ENCODE data around the gene NPC1L1.

DNA sequence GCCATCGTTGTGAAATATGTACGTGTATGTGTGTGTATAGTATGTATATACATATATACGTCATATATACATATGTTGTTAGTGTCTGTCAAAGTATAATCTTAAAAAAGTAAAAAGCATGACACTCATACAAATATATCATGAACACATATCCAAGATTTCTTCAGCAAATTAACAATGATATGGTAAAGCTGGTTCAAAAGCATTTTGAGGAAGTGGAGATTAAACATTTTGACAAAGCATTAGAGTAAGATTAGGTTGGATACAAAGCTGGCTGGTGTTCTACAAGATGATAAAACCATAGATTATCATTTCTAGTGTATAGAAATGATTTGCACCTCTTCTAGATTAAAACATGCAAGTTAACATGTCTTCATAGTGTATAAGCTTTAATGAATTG is 49.9 kb downstream of the NPC1L1 start:
- TF ChIP-seq POLR2A (IDR thresholded peaks at IDR 0.05; ENCODE audit: low read depth, low read length) = no peak
- no peak for TF ChIP-seq CTCF (conservative IDR thresholded peaks at IDR 0.05; ENCODE audit: low read depth, low read length)
- no peak for TF ChIP-seq ELK1 (IDR thresholded peaks at IDR 0.05; ENCODE audit: borderline replicate concordance, low read depth, low read length)
- TF ChIP-seq SMC3 (IDR thresholded peaks at IDR 0.05; ENCODE audit: low read depth, low read length) = no peak
- TF ChIP-seq RCOR1 (IDR thresholded peaks at IDR 0.05; ENCODE audit: insufficient replicate concordance, low read length) = no peak
- TF ChIP-seq MXI1 (IDR thresholded peaks at IDR 0.05; ENCODE audit: borderline replicate concordance, low read depth, low read length) = no peak
- no peak for TF ChIP-seq FOS (IDR thresholded peaks at IDR 0.05; ENCODE audit: low read depth, low read length)
- TF ChIP-seq CHD1 (IDR thresholded peaks at IDR 0.05; ENCODE audit: low read depth, low read length) = no peak
- no peak for TF ChIP-seq MAFK (IDR thresholded peaks at IDR 0.05; ENCODE audit: low read depth, low read length)
- TF ChIP-seq RFX5 (IDR thresholded peaks at IDR 0.05; ENCODE audit: low read depth, low read length) = no peak
